Measurements from ENCODE around the gene NXPH1. TPM values are rescaled to one million over a fixed set of nuclear protein-coding genes. Genes with fewer than 3 reads are reported as not detected.
A peak's percentile ranks its signal among the peaks of the same experiment; 100 is the strongest.

Gene NXPH1
- total and polyA plus RNA-seq, 9 of the 15 experiments (the other 6 are each of a cell fraction or from before 2014, with no cell fraction given): 0.16 TPM; not detected in 8

GRCh38 chr7:8762803-8763202 lies 329.4 kb downstream of the NXPH1 start (continued):
- no peak for TF ChIP-seq RHOXF2B (CRISPR knock-in tag; conservative IDR thresholded peaks at IDR 0.05)
- no peak for TF ChIP-seq PURB (CRISPR knock-in tag; IDR thresholded peaks at IDR 0.05; ENCODE audit: low read depth)
- TF ChIP-seq ZNF507 (tag; conservative IDR thresholded peaks at IDR 0.05): no peak
- no peak for TF ChIP-seq MCM5 (IDR thresholded peaks at IDR 0.05; ENCODE audit: low read depth)
- TF ChIP-seq IRF2 (CRISPR knock-in tag; IDR thresholded peaks at IDR 0.05): no peak
- peak; percentile 94 for TF ChIP-seq CREM (IDR thresholded peaks at IDR 0.05; ENCODE audit: low read depth)
- TF ChIP-seq MEF2A (IDR thresholded peaks at IDR 0.05; ENCODE audit: control insufficient read depth, low read depth, low read length): 0 out of 2 replicates have a peak, but pooled peaks have one; percentile 51
- TF ChIP-seq TBL1XR1 (IDR thresholded peaks at IDR 0.05; ENCODE audit: low read length in 2 of 2): peak in 1 of 2 experiments; percentile 81; a peak in 1 of 4 replicates
- TF ChIP-seq EHMT2 (IDR thresholded peaks at IDR 0.05): no peak
- peak; percentile 50; the same call in 1 of the 2 replicates for TF ChIP-seq ZBTB2 (IDR thresholded peaks at IDR 0.05)
- no peak for TF ChIP-seq EWSR1 (IDR thresholded peaks at IDR 0.05; ENCODE audit: borderline replicate concordance, low read depth, partially characterized antibody)
- TF ChIP-seq SMAD4 (CRISPR knock-in tag; conservative IDR thresholded peaks at IDR 0.05): peak; percentile 72
- TF ChIP-seq XRCC4 (IDR thresholded peaks at IDR 0.05; ENCODE audit: extremely low read depth, insufficient read depth, insufficient read length): no peak
- TF ChIP-seq MTA2 (IDR thresholded peaks at IDR 0.05; ENCODE audit: low read depth): peak; percentile 79
- TF ChIP-seq ATF3 (IDR thresholded peaks at IDR 0.05): peak; percentile 23; the same call in 1 of the 2 replicates
- no peak for TF ChIP-seq ATF3 (CRISPR knock-in tag; conservative IDR thresholded peaks at IDR 0.05)
- TF ChIP-seq ZNF224 (CRISPR knock-in tag; IDR thresholded peaks at IDR 0.05): no peak
- no peak for TF ChIP-seq RREB1 (CRISPR knock-in tag; IDR thresholded peaks at IDR 0.05)
- TF ChIP-seq ZNF197 (CRISPR knock-in tag; IDR thresholded peaks at IDR 0.05; ENCODE audit: low read depth): no peak
- peak; percentile 68 for TF ChIP-seq NFIC (IDR thresholded peaks at IDR 0.05)
- no peak for TF ChIP-seq NR2C1 (IDR thresholded peaks at IDR 0.05)
- no peak for TF ChIP-seq NR2C1 (tag; IDR thresholded peaks at IDR 0.05)
- TF ChIP-seq SRSF9 (IDR thresholded peaks at IDR 0.05; ENCODE audit: borderline replicate concordance, low read depth, low read length): no peak
